ENCODE measurements around the gene SMPDL3B. TPM values are rescaled to one million over a fixed set of nuclear protein-coding genes. Genes with fewer than 3 reads are reported as not detected.
A peak's percentile ranks its signal among the peaks of the same experiment; 100 is the strongest.

The SMPDL3B gene
- total and polyA plus RNA-seq, 8 donors: 10.5 to 15.7 (median 13.9) TPM

DNA sequence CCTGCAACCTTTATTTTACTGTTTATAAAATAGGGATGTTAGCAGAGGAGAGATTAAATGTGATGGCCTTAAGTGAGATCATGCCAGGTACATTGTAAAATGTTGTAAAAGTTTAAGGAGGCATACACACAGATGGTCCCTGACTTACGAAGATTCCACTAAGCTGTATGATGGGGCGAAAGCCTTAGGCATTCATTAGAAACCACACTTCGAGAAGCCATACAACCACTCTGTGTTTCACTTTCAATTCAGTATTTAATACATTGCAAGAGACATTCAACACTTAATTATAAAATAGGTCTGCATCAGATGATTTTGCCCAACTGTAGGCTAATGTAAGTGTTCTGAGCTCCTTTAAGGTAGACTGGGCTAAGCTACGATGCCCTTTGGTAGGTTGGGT is 3.7 kb downstream of the SMPDL3B start:
- Histone ChIP-seq H3K27me3 (no peaks in the 10 kb centered on the region), H3K27ac (no peak overlapping the region), H3K36me3 (no peaks in the 10 kb centered on the region), H3K9me3 (no peaks in the 10 kb centered on the region), H3K4me1 (peaks cover 5 to 47% of the 10 kb centered on the region in 2 donors), H3K4me3 (no peak overlapping the region)
- DNase-seq (no peak), ATAC-seq (no peak)
- intact Hi-C loops (cut with DNase I): no loop called here
- TF ChIP-seq, protein P1, sequence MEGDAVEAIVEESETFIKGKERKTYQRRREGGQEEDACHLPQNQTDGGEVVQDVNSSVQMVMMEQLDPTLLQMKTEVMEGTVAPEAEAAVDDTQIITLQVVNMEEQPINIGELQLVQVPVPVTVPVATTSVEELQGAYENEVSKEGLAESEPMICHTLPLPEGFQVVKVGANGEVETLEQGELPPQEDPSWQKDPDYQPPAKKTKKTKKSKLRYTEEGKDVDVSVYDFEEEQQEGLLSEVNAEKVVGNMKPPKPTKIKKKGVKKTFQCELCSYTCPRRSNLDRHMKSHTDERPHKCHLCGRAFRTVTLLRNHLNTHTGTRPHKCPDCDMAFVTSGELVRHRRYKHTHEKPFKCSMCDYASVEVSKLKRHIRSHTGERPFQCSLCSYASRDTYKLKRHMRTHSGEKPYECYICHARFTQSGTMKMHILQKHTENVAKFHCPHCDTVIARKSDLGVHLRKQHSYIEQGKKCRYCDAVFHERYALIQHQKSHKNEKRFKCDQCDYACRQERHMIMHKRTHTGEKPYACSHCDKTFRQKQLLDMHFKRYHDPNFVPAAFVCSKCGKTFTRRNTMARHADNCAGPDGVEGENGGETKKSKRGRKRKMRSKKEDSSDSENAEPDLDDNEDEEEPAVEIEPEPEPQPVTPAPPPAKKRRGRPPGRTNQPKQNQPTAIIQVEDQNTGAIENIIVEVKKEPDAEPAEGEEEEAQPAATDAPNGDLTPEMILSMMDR (IDR thresholded peaks at IDR 0.05): no peak

GRCh38 chr1:27940297-27940696 is 5.5 kb downstream of the SMPDL3B start:
- H3K27me3 ChIP-seq: no peaks in the 10 kb centered on the region
- intact Hi-C loops (cut with DNase I): no loop called here
- H3K4me3 ChIP-seq: no peak overlapping the region
- DNase-seq: peak in 1 of 4 donors; percentile 61
- peak; percentile 43 for ATAC-seq
- no peaks in the 10 kb centered on the region for H3K36me3 ChIP-seq
- no peak overlapping the region for H3K27ac ChIP-seq
- H3K9me3 ChIP-seq: no peaks in the 10 kb centered on the region
- TF ChIP-seq, protein P1 (IDR thresholded peaks at IDR 0.05): peak in 1 of 2 donors; percentile 16
- peaks cover 0 to 47% of the 10 kb centered on the region in 2 donors for H3K4me1 ChIP-seq

GRCh38 chr1:27940870-27941560 is 6.2 kb downstream of the SMPDL3B start:
- ATAC-seq: no peak
- H3K9me3 ChIP-seq: no peaks in the 10 kb centered on the region
- TF ChIP-seq, protein P1 (IDR thresholded peaks at IDR 0.05): no peak
- H3K27me3 ChIP-seq: no peaks in the 10 kb centered on the region
- H3K36me3 ChIP-seq: no peaks in the 10 kb centered on the region
- no peak for DNase-seq
- peaks cover 0 to 45% of the 10 kb centered on the region in 2 donors for H3K4me1 ChIP-seq
- H3K4me3 ChIP-seq: no peak overlapping the region
- intact Hi-C loops (cut with DNase I): no loop called here
- H3K27ac ChIP-seq: peak overlapping the region in 1 of 2 donors; percentile 94

- no peak for DNase-seq
- Histone ChIP-seq H3K9me3 (no peaks in the 10 kb centered on the region), H3K27ac (peak overlapping the region in 1 of 2 donors; percentile 94), H3K36me3 (no peaks in the 10 kb centered on the region), H3K27me3 (no peaks in the 10 kb centered on the region), H3K4me1 (peaks cover 0 to 45% of the 10 kb centered on the region in 2 donors), H3K4me3 (no peak overlapping the region)
- TF ChIP-seq, protein P1 (IDR thresholded peaks at IDR 0.05): no peak
- no peak for ATAC-seq
- intact Hi-C loops (cut with DNase I): no loop called here
Observed at GRCh38 chr1:27941671-27942540, 7.1 kb downstream of the SMPDL3B start.

DNA sequence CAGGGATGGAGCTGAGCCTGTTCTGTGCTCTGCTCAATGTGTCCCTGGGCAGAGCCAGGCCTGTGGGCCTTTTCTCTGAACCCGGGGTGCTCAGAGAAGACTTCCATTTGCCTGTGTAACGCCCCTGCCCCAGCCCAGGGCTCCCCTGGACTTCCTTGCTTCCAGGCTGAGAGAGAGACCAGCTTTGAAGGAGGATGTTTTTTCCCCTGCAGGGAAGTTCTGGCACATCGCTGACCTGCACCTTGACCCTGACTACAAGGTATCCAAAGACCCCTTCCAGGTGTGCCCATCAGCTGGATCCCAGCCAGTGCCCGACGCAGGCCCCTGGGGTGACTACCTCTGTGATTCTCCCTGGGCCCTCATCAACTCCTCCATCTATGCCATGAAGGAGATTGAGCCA is 10.2 kb downstream of the SMPDL3B start:
- ATAC-seq (no peak), DNase-seq (no peak)
- Histone ChIP-seq H3K27me3 (no peaks in the 10 kb centered on the region), H3K27ac (no peak overlapping the region), H3K36me3 (no peaks in the 10 kb centered on the region), H3K4me3 (no peak overlapping the region), H3K9me3 (no peaks in the 10 kb centered on the region), H3K4me1 (peaks cover 0 to 43% of the 10 kb centered on the region in 2 donors)
- intact Hi-C loops (cut with DNase I): no loop called here
- TF ChIP-seq, protein P1 (IDR thresholded peaks at IDR 0.05): no peak

Data from left lung (tissue), 10 donors.